Epithelial cell of proximal tubule (primary cell): ENCODE results near the gene IFNG-AS1. TPM values are rescaled to one million over a fixed set of nuclear protein-coding genes. Genes with fewer than 3 reads are reported as not detected.

ENCODE experiments used
- DNase-seq: peaks from one replicate; pipeline ENCODE4 v3.0.0-alpha.2; 2011; ENCODE audit warnings: low read depth
- H3K4me3 ChIP-seq: 2 replicates; pipeline ENCODE4 v1.5.1; 2011; ENCODE audit warnings: low read depth, mild to moderate bottlenecking, low read length
- total RNA-seq: library from RNA; depleted of rRNA; stranded (reverse); fragments of >200 nt; gene quantifications from 2 replicates; pipeline ENCODE4 v1.2.3, GENCODE V29; 2015
- TF ChIP-seq, protein P1 (sequence below): conservative IDR thresholded peaks from 2 replicates; pipeline ENCODE4 v1.5.1; 2012; ENCODE audit warnings: low read depth, mild to moderate bottlenecking, low read length

IFNG-AS1 gene
- total RNA-seq, 1 donor from 2014 or later: not detected

DNA sequence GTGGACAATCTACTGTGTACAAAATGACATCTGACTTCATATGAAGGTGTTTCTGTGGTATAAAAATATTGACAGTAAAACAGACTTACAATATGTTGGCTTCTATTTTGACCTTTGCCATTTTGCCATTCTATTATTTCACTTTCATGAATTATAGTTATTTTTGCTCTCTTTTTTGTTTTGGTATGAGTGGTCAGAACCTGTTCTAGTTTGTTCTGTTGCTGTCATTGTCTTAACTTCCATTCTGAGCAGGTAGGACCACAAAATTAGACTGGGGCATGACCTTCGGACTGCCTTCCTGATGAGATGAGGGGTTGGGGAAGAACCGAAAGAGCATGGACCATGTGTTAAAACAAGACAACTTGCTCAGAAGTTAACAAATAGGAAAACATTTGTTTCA is 36.5 kb upstream of the IFNG-AS1 start:
- no peak overlapping the region for H3K4me3 ChIP-seq
- DNase-seq: no peak
- TF ChIP-seq, protein P1, sequence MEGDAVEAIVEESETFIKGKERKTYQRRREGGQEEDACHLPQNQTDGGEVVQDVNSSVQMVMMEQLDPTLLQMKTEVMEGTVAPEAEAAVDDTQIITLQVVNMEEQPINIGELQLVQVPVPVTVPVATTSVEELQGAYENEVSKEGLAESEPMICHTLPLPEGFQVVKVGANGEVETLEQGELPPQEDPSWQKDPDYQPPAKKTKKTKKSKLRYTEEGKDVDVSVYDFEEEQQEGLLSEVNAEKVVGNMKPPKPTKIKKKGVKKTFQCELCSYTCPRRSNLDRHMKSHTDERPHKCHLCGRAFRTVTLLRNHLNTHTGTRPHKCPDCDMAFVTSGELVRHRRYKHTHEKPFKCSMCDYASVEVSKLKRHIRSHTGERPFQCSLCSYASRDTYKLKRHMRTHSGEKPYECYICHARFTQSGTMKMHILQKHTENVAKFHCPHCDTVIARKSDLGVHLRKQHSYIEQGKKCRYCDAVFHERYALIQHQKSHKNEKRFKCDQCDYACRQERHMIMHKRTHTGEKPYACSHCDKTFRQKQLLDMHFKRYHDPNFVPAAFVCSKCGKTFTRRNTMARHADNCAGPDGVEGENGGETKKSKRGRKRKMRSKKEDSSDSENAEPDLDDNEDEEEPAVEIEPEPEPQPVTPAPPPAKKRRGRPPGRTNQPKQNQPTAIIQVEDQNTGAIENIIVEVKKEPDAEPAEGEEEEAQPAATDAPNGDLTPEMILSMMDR: no peak

DNA sequence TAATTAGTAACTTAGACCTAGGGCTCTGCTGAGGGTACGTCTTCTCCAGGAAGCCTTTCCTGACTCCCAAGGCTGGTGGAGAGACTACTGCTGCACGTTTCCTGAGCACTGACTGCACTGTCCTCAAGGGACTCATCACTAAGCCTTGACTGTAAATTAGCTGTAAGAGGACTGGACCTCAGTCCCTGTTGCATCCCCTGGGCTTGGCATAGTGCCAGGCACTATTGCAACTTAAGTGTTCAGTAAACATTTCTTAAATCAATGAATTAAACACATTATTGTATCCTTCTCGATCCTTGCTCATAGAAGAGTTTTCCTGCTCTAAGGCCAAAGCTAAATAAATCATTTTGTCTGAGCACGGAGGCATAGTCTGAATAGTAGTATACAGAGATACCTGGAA is 31.9 kb upstream of the IFNG-AS1 start:
- no peak overlapping the region for H3K4me3 ChIP-seq
- no peak for DNase-seq
- TF ChIP-seq, protein P1: no peak

DNA sequence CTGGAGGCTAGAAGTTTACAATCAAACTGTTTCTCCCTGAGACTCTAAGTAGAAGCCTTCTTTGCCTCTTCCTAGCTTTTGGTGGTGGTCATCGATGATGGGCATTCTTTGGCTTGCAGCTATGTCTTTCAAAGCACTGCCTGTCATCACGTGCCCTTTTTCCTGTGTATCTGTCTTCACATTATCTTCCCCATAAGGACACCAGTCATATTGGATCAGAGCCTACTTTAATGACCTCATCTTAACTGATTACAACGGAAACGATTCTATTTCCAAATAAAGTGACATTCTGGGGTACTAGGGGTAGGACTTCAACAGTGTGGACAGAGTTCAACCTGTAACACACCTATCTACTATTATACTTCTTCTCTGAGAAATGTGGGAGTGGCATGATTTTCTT is 31.1 kb upstream of the IFNG-AS1 start:
- no peak for DNase-seq
- no peak overlapping the region for H3K4me3 ChIP-seq
- TF ChIP-seq, protein P1: no peak

DNA sequence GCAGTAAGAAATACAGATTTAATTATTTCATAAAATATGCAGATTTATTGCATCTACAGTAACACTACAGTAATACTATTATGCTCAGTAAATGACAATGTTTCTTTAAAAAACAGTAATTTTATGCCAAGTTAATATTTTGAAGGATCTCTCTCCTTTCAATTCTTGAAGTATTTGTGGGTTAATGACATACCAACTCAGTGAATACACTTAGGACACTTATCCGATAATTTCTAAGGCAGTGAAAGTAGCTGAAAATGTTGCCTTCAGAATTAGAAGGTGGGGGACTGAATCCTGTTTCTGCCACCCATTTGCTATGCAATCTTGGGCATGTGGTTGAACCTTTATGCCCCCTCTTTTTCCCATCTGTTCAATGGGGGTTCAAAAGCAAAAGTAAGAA is 24.8 kb upstream of the IFNG-AS1 start:
- DNase-seq: no peak
- TF ChIP-seq, protein P1: no peak
- H3K4me3 ChIP-seq: no peak overlapping the region

DNA sequence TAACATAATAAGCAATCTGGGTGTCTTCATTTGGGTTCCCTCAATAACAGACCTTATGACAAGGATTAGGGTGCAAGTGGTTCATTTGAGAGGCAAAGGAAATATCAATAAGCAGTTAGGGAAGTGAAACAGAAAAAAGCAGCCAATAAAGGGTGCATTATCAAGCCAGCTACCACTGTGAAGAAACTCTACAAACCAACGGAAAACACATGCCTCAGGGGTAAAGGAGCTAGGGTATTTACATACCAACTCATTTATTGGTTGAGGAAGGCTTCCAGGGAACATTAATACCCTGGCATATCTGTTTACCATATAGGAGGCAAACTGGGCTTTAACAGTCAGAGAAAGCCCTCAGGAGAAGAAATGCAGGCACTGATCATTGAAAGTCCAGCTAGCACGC is 22.7 kb upstream of the IFNG-AS1 start:
- TF ChIP-seq, protein P1: no peak
- no peak for DNase-seq
- H3K4me3 ChIP-seq: no peak overlapping the region

DNA sequence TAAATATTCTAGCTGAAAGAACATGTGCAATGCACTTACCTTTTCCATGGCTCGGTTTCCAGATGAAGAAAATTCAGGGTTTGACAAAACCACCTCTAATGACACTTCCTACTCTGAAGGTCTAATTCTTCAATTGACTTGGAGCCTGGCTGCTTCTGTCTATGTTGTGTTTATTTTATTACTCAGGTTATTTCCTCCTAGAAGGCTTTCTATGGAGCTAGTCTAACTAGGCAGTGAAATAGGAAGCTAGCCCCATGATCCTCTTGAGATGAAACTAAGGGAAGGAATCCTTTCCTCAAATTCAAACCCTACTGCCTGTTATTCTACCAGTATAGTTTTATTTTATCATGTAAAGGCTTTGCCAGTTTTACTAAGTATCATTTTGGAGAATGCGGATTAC is 20.9 kb upstream of the IFNG-AS1 start:
- TF ChIP-seq, protein P1: no peak
- no peak for DNase-seq
- H3K4me3 ChIP-seq: no peak overlapping the region

DNA sequence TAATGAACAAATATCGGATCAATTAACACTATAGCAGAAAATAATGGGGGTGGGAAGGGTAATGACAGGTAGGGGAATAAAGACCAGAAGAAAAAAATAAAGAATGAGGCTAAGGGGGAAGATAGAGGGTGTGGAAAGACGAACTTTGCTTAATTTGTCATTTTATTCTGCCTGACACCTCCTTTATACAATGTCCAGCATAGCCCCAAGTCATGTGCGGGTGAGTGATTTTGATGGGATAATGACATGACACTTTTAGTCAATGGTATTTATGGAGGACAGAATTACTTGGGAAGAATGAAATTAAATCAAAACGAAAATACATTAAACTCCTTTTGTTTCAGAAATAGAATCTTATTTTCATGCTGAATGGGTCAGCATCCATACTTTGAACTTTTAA is 20.5 kb upstream of the IFNG-AS1 start:
- no peak for DNase-seq
- no peak overlapping the region for H3K4me3 ChIP-seq
- TF ChIP-seq, protein P1: no peak
